Ovary (tissue), 9 donors: Measurements from ENCODE around the gene MAFB. TPM values are rescaled to one million over a fixed set of nuclear protein-coding genes. Genes with fewer than 3 reads are reported as not detected.

Source experiments
- DNase-seq, 5 donors: peaks; one replicate each; pipeline ENCODE4 v3.0.0-alpha.2; 2019 to 2020
- H3K27ac ChIP-seq, 2 donors: fragments of 200-600 bp; one replicate each; pipeline versions ENCODE4 v1.5.1 to v1.8.0; 2019 to 2022
- H3K27me3 ChIP-seq: fragments of 200-600 bp; one replicate; pipeline ENCODE4 v1.8.0; 2022
- H3K36me3 ChIP-seq: fragments of 200-600 bp; sonication (generic); one replicate; pipeline ENCODE4 v1.5.1; 2019
- H3K4me1 ChIP-seq: one replicate; pipeline ENCODE4 v1.8.1; 2013; ENCODE audit warnings: mild to moderate bottlenecking, moderate library complexity; ENCODE audit not compliant: insufficient read depth
- H3K4me3 ChIP-seq: fragments of 200-600 bp; sonication (generic); one replicate; pipeline ENCODE4 v1.5.1; 2017
- H3K9me3 ChIP-seq, 2 donors: fragments of 200-600 bp in 1 of 2; sonication (generic) in 1 of 2; one replicate each; pipeline versions ENCODE4 v1.5.1 to v1.8.1; 2013 to 2019; ENCODE audit warnings: mild to moderate bottlenecking in 1 of 2, moderate library complexity in 1 of 2
- EP300 ChIP-seq: sonication (generic); formaldehyde crosslinking; IDR thresholded peaks from one replicate; pipeline ENCODE4 v1.6.1; 2017; ENCODE audit warnings: antibody characterized with exemption
- POLR2A ChIP-seq: fragments of 450-650 bp; IDR thresholded peaks from one replicate; pipeline ENCODE4 v1.6.1; 2017; ENCODE audit warnings: antibody characterized with exemption, mild to moderate bottlenecking, moderate library complexity
- WGBS, 3 donors: extraction: QIAGEN DNeasy Blood & Tissue Kit in 1 of 3; methylation state at CpG; one replicate each; pipeline versions ENCODE4 v1.1.5 to v1.1.7; 2013 to 2017; 5-methylcytosine and 5-hydroxymethylcytosine counted together
- intact Hi-C, 4 donors: fragments of 100-400 bp; cut with DNase I; formaldehyde crosslinking; loops; one replicate each; pipeline versions ENCODE4 v1.11.0 to v1.15.1; 2022 to 2023
- polyA plus RNA-seq, 2 donors: library from polyadenylated mRNA; stranded (reverse); fragments of 200-250 nt in 1 of 2; fragments of 350-450 nt in 1 of 2; fragmentation: Illumina TruSeq in 1 of 2; extraction: RNeasy Lipid Tissue Mini Kit (QIAGEN cat#74804) in 1 of 2; gene quantifications; one replicate each; pipeline ENCODE4 v1.2.3, GENCODE V29; 2013 to 2014
- total RNA-seq, 7 donors: library from RNA; depleted of rRNA in 2 of 7; stranded (reverse); fragments of >200 nt in 2 of 7; fragmentation: NEBNext Ultra II Directional in 3 of 7; extraction: Animal tissue kit (Norgen Biotek cat#: 25700) in 3 of 7; gene quantifications; one replicate each; pipeline versions ENCODE4 v1.1.0 to v1.2.4, GENCODE V29; 2016 to 2023
- TF ChIP-seq, protein P1 (sequence below), 3 donors: fragments of 450-650 bp in 2 of 3; fragments of 200-600 bp in 1 of 3; IDR thresholded peaks; one replicate each; pipeline versions ENCODE4 v1.5.1 to v1.8.0; 2016 to 2022; ENCODE audit warnings: antibody characterized with exemption in 3 of 3, mild to moderate bottlenecking in 1 of 3
- donor health status: DM: no; HTN: no; CAD: no; lungs with moderate emphysema.
- donor health status: DM: no; HTN: no; CAD: no.
- donor health status: Bipolar disorder and iron deficiency.
- donor health status: DM: yes; HTN: yes; CAD: no.
- donor health status: DM: no; HTN: no; CAD: no.
- donor health status: DM: yes; HTN: yes; CAD: no.

Gene MAFB
- total and polyA plus RNA-seq, 9 donors, result 6.9 to 29.4 (median 11.9) TPM

DNA sequence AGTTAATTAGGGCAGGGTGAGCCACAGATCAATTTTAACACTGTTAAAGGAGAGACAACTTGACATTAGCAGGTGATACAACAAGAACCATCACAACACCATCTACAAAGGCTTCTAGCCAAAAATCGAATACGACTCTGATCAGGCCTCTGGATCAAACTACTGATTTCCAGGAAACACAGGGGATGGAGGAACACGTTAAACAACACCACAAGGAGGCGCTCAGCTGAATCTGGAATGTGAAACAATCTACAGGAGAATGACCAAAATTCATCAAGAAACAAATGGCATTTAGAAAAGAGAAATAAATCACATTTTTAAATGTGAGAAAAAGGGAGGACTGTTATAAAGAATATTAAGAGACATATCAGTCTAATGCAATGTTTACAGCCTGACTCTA, 13.5 kb upstream of the MAFB start:
- Histone ChIP-seq H3K36me3 (no peaks in the 10 kb centered on the region), H3K27me3 (no peaks in the 10 kb centered on the region), H3K27ac (no peak overlapping the region), H3K4me3 (no peak overlapping the region), H3K4me1 (no peaks in the 10 kb centered on the region), H3K9me3 (no peaks in the 10 kb centered on the region)
- 71 to 80% (median 72%) methylated on average over 4 of the region's 4 CpGs for WGBS, 3 donors
- intact Hi-C loops, result no loop called here
- DNase-seq, result no peak
- TF ChIP-seq, protein P1, sequence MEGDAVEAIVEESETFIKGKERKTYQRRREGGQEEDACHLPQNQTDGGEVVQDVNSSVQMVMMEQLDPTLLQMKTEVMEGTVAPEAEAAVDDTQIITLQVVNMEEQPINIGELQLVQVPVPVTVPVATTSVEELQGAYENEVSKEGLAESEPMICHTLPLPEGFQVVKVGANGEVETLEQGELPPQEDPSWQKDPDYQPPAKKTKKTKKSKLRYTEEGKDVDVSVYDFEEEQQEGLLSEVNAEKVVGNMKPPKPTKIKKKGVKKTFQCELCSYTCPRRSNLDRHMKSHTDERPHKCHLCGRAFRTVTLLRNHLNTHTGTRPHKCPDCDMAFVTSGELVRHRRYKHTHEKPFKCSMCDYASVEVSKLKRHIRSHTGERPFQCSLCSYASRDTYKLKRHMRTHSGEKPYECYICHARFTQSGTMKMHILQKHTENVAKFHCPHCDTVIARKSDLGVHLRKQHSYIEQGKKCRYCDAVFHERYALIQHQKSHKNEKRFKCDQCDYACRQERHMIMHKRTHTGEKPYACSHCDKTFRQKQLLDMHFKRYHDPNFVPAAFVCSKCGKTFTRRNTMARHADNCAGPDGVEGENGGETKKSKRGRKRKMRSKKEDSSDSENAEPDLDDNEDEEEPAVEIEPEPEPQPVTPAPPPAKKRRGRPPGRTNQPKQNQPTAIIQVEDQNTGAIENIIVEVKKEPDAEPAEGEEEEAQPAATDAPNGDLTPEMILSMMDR (IDR thresholded peaks at IDR 0.05), result no peak
- no peak for TF ChIP-seq POLR2A
- no peak for TF ChIP-seq EP300

DNA sequence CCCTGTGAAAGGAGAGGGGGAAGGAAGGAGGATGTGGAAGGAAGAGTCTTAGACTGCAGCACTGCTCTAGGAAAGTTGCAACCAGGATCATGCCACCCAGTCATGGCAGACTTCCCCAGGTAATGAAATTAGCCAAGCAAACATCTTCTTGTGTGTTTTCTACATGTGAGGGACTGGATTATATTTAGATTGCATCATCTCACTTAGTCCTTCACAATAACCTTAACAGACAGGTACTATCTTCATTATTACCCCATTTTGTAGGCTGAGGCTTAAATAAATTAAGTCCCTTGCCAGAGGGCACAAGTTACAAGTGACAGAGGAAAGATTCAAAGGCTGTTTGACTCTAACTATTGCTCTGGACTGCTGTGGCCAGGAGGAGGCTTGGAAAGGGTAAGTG, 9.7 kb upstream of the MAFB start:
- no peak overlapping the region for H3K27ac ChIP-seq
- H3K27me3 ChIP-seq, result no peaks in the 10 kb centered on the region
- H3K4me3 ChIP-seq, result no peak overlapping the region
- H3K9me3 ChIP-seq, result no peaks in the 10 kb centered on the region
- DNase-seq, result no peak
- H3K4me1 ChIP-seq, result no peaks in the 10 kb centered on the region
- H3K36me3 ChIP-seq, result no peaks in the 10 kb centered on the region
- TF ChIP-seq EP300 (no peak), POLR2A (no peak)
- TF ChIP-seq, protein P1 (IDR thresholded peaks at IDR 0.05), result no peak
- intact Hi-C loops, result loop anchor here in 2 of 4 donors (10.0 kb wide), 3 partner anchors 814 to 1954 kb away; partner anchors contain the start of gene ACTR5 (in 1 of the 2)

DNA sequence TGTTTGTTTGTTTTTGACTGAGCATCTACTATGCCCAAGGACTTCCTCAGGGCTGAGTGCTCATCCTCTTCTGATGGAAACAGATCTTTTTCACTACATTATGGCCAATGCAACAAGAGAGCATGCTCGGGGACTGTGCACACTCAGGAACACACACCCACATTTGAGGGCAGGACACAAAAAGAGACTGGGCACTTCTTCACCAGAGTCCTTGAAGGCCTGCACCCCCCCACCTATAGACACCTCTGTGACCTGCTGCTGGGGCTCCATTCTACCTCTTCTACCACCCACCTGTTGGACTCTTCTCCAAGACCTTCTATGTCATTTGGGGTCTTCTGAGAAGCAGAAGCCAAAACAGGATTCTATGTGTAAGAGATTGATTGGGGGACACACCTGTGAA, 9.2 kb upstream of the MAFB start:
- 87 to 93% (median 89%) methylated on average over 1 of the region's 1 CpG for WGBS, 3 donors
- intact Hi-C loops, result loop anchor here in 2 of 4 donors (10.0 kb wide), 3 partner anchors 813 to 1953 kb away; partner anchors contain the start of gene ACTR5 (in 1 of the 2)
- Histone ChIP-seq H3K27ac (no peak overlapping the region), H3K4me1 (no peaks in the 10 kb centered on the region), H3K27me3 (no peaks in the 10 kb centered on the region), H3K36me3 (no peaks in the 10 kb centered on the region), H3K9me3 (no peaks in the 10 kb centered on the region), H3K4me3 (no peak overlapping the region)
- DNase-seq, result no peak
- TF ChIP-seq, protein P1 (IDR thresholded peaks at IDR 0.05), result no peak
- TF ChIP-seq EP300 (no peak), POLR2A (no peak)

DNA sequence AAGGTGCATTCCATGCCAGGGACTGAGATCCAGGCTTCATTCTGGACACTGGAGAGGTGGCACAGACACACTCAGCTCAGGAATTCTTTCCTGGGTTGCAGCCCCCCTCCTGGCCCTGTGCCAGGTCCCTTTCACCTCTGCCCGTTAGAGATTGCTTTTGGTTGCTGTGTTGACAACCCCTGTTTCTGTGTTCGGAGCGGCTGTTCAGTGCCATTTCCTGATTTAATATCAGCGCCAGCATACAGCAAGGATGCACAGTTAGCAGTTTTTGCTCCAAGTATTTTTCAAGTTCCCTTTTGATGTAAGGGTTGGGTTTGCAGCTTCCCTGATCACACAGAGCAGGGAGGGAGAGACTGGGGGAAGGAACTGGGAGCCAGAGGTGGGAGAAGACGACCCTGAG, 8.5 kb upstream of the MAFB start:
- no peak for TF ChIP-seq EP300
- TF ChIP-seq, protein P1 (IDR thresholded peaks at IDR 0.05), result no peak
- no peak for TF ChIP-seq POLR2A
- Histone ChIP-seq H3K27ac (no peak overlapping the region), H3K27me3 (no peaks in the 10 kb centered on the region)

More for the DNA sequence above, 8.5 kb upstream of the MAFB start:
- H3K36me3 ChIP-seq, result no peaks in the 10 kb centered on the region
- intact Hi-C loops, result loop anchor here in 2 of 4 donors (10.0 kb wide), 3 partner anchors 813 to 1953 kb away; partner anchors contain the start of gene ACTR5 (in 1 of the 2)
- no peaks in the 10 kb centered on the region for H3K4me1 ChIP-seq
- DNase-seq, result no peak
- WGBS, 3 donors, result 4 to 7% (median 6%) methylated on average over 5 of the region's 5 CpGs
- no peaks in the 10 kb centered on the region for H3K9me3 ChIP-seq
- H3K4me3 ChIP-seq, result no peak overlapping the region
